22Rv1 (cell line): ENCODE data around the gene SLC35A5.

Experiments used
- ZFX ChIP-seq: fragments of 450-650 bp; IDR thresholded peaks from 2 replicates; pipeline ENCODE4 v1.6.1; 2017; ENCODE audit warnings: antibody characterized with exemption, borderline replicate concordance
- TF ChIP-seq, protein P1 (sequence below): fragments of 450-650 bp; IDR thresholded peaks from 2 replicates; pipeline ENCODE4 v1.5.1; 2017; ENCODE audit warnings: mild to moderate bottlenecking

DNA sequence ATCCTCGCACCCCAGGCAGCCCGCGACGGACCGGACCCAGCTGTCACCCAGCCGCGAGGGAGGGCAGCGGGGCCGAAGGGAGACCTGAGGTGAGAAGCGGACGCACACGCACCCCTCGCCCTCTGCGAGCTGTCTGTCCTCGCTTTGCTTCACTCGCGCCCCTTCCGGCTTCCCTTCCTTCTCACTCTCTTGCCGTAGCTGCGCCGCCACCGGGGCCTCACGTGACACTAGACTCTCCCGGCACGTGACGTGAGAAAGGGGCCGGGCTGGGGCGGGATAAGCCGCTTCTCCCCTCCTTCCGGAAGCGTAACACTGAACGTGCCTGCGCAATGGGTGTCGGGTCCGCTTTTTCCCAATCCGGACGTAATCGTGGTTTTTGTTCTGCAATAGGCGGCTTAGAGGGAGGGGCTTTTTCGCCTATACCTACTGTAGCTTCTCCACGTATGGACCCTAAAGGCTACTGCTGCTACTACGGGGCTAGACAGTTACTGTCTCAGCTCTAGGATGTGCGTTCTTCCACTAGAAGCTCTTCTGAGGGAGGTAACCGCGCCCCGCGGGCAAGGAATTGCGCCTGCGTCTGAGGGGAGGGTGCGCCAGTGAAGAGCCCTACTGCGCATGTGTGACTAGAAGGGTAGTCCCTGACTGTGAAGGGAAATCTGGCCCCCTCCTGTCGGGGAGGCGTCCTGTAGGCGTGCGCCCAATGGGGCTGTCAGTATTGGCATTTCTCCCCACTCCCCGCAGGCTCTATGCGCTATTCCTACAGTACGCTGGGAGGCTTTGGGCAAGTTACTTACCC, at the start of gene SLC35A5, which contains the start of gene ATG3:
- TF ChIP-seq, protein P1, sequence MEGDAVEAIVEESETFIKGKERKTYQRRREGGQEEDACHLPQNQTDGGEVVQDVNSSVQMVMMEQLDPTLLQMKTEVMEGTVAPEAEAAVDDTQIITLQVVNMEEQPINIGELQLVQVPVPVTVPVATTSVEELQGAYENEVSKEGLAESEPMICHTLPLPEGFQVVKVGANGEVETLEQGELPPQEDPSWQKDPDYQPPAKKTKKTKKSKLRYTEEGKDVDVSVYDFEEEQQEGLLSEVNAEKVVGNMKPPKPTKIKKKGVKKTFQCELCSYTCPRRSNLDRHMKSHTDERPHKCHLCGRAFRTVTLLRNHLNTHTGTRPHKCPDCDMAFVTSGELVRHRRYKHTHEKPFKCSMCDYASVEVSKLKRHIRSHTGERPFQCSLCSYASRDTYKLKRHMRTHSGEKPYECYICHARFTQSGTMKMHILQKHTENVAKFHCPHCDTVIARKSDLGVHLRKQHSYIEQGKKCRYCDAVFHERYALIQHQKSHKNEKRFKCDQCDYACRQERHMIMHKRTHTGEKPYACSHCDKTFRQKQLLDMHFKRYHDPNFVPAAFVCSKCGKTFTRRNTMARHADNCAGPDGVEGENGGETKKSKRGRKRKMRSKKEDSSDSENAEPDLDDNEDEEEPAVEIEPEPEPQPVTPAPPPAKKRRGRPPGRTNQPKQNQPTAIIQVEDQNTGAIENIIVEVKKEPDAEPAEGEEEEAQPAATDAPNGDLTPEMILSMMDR = no peak
- no peak for TF ChIP-seq ZFX
